Mammary epithelial cell (primary cell): ENCODE results near the gene JAK3.

Source experiments
- CTCF ChIP-seq, 2 donors: IDR thresholded peaks in 1 of 2; conservative IDR thresholded peaks in 1 of 2; 2 replicates each; pipeline ENCODE4 v1.5.1; 2011 to 2012; ENCODE audit warnings: inconsistent platforms in 2 of 2, low read length in 2 of 2, mild to moderate bottlenecking in 2 of 2, control low read depth in 1 of 2, low read depth in 1 of 2; ENCODE audit not compliant: insufficient read depth in 1 of 2; ENCODE audit errors: extremely low read depth in 1 of 2
- EZH2 ChIP-seq: IDR thresholded peaks from 2 replicates; pipeline ENCODE4 v1.6.1; 2012; ENCODE audit warnings: low read length, inconsistent platforms, borderline replicate concordance

DNA sequence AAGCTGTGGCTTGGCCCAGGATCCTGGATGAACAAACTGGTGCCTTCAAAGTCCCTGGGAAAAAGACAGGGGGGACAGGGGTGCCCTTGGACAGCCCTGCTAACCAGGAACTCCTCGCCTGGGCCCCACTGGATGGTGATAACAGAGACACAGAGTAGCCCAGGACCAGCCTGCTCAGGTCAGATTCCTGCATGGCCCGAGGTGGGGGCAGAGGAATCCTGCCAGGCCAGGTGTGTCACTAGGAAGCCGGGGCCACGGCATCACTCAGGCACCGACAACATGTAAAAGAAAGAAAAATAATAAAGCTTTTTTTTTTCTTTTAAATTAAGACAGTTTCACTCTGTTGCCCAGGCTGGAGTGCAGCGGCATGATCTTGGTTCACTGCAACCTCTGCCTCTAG is 6.3 kb upstream of the JAK3 start:
- TF ChIP-seq CTCF (conservative IDR thresholded peaks at IDR 0.05 in 1 of 2, IDR thresholded peaks at IDR 0.05 in 1 of 2; ENCODE audit: extremely low read depth in 1 of 2, insufficient read depth in 1 of 2, low read depth in 1 of 2, low read length in 2 of 2) (no peak), EZH2 (no peak)
